ENCODE results near the gene TSPAN19.
"Not testable (repeated sequence)": the region's sequence is repeated elsewhere in the genome, so short reads cannot be mapped to it uniquely, and the experiment has no call there.

Gene TSPAN19

DNA sequence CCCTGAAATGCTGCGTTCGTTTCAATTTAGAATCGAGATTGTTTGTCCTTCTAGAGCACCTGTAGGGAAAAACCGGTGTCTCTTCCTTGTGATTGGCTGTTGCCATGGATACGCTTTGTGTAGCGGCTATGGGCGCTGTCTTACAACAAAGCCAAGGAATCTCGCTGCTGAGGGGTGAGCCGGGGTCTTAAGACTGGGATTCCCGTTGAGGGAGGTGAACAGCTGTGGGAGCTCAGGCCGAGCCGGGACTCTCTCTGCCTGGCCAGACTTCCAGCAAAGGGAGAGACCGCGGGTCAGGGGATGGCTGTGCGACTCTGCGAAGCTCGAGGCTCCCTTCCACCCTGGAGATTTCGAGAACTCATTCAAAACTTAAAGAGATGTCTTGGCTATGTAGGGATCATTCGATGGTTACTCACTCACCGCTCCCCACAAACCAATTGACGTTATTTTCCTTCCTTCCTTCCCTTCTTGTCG is at the start of gene TSPAN19, which contains the start of gene LRRIQ1:
TSPAN19 (minus strand) TSS at position 44 of the 474 bp plus-strand sequence. CDS start 6,331 bp downstream, outside the sequence.
LRRIQ1 (plus strand) TSS at position 118 of the 474 bp plus-strand sequence. CDS start 1,826 bp downstream, outside the sequence.
- peak; percentile 3 for DNase-seq (ENCODE audit: low spot score)

GRCh38 chr12:85085066-85085465 is 49.0 kb upstream of the TSPAN19 start:
- no peak for DNase-seq (ENCODE audit: low spot score)

- peak; percentile 14 for DNase-seq (ENCODE audit: low spot score)
Observed at GRCh38 chr12:85076688-85077430, 40.8 kb upstream of the TSPAN19 start.

- DNase-seq (ENCODE audit: low spot score): no peak
Observed at GRCh38 chr12:85072826-85073225, 36.7 kb upstream of the TSPAN19 start.

GRCh38 chr12:85065837-85066482 is 29.9 kb upstream of the TSPAN19 start:
- DNase-seq (ENCODE audit: low spot score): no peak

DNA sequence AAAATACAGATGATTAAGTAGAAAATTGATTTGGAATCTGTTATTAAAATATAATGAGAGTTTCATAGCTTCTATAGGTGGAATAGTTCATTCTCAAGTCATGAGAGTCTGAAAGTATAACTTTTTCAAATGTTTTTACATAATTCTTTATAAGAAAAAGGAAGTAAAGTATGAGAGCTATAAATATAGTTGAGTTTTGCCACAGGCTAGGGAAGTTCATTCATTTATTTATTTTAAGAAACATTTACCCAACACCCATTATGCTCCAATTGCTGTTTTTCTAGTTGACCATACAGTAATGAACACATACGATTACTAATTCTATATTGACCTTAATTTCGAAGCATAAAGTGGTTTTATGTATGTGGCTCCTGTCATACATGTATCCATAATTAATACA is 24.8 kb upstream of the TSPAN19 start:
- no peak for DNase-seq (ENCODE audit: low spot score)

DNA sequence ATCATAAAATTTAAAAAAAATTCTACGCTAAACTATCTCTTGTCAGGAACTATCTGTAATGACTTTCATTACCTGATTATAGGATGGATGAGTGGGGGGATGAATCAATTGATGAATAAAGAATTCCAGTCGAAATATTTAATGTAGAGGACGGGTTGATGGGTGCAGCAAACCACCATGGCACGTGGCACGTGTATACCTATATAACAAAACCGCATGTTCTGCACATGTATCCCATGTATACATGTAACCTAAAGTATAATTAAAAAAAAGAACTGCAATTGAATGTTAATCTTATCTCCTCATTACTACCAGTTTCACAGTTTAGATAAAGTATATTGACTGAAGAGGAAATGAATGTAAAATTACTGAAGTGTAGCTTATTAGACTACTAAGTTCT is 23.5 kb upstream of the TSPAN19 start:
- no peak for DNase-seq (ENCODE audit: low spot score)

DNA sequence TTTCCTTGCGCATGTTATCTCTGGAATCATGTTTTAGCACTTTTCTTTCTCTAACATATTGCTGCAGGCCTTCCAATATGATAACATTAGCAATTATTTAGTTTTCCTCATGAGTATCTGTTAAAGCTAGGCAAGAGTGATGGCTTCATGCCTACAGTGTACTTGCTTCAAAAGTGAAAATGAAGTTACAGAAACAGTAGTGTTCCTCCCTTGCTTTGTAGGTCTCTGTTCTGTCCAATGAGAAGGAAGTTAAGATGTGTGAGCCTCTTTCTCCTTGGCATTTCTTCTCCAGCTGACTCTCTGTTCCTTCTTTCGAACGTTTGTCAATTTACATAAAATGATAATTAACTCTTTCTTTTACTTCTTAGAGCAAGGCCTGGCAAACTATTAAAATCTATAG is 22.3 kb upstream of the TSPAN19 start:
- no peak for DNase-seq (ENCODE audit: low spot score)

DNA sequence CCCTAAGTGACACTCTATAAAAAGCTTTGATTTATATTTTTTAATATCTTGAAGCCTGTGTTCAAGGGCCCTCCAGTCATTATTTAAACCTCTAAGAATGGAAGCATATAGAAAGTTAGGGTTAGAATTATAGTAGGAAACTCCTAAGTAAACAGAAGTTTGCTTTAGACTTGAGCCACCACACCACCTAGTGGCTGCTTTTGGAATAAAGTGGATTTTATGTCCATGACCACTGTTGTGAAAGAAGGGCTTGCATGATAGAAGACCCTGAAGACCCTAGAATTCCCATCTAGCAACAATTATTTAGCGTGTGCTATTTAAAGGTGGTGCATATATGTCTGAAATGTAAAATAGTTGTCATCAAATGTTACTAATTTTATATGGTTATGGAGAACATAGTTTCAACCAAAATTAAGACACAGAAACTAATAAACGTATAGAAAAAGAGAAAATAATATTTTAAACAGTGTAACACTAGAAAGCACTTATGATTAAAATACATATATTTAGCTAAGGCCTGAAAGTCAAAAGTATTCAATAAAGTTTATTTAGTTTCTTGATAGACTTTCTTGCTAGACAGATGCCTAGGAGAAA is 21.4 kb upstream of the TSPAN19 start:
- DNase-seq (ENCODE audit: low spot score): peak; percentile 5

- no peak for DNase-seq (ENCODE audit: low spot score)
Observed at GRCh38 chr12:85043829-85044228, 7.8 kb upstream of the TSPAN19 start.

GRCh38 chr12:85041395-85041794 is 5.3 kb upstream of the TSPAN19 start:
- no peak for DNase-seq (ENCODE audit: low spot score)

- DNase-seq (ENCODE audit: low spot score): no peak
Observed at GRCh38 chr12:85036733-85037132, 656 bp upstream of the TSPAN19 start.

- peak; percentile 4 for DNase-seq (ENCODE audit: low spot score)
Observed at GRCh38 chr12:85029456-85029855, 6.6 kb downstream of the TSPAN19 start.

DNA sequence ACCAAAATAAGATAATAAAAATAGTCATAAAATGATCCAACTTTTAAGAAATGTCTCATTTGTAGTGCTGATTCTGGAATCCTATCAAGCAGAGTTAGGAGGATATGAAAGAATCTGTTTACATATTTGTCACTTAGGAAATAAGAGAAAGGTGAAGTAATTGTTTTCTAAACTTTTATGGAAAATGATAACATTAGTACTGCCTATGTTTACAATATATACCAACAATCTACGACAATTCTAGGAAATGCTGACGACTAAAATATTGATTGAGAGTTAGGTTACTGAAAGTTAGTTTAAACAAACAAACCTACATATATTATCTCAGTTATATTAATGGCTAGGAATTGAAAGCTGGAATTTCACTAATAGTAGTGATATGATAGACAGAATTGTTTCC is 18.0 kb downstream of the TSPAN19 start:
- no peak for DNase-seq (ENCODE audit: low spot score)

- no peak for DNase-seq (ENCODE audit: low spot score)
Observed at GRCh38 chr12:85017618-85018017, 18.5 kb downstream of the TSPAN19 start.

DNA sequence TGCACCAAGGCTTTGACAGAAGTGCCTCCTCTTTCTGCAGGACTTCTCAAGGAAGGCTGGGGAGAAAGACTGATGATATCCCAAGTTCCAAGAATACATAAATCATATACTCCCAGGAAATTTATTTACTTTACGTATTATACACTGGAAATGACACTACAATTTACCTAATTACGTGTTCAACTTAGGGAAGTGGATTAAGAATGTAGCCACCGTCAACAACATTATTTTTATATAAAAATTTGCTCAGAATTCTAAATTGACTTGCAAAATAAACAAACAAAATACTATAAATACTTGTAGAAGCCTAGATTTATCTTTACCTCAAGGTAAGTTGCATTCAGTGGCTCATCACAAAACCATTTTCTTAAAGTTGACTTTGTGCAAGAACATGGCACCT is 18.9 kb downstream of the TSPAN19 start:
- no peak for DNase-seq (ENCODE audit: low spot score)

DNA sequence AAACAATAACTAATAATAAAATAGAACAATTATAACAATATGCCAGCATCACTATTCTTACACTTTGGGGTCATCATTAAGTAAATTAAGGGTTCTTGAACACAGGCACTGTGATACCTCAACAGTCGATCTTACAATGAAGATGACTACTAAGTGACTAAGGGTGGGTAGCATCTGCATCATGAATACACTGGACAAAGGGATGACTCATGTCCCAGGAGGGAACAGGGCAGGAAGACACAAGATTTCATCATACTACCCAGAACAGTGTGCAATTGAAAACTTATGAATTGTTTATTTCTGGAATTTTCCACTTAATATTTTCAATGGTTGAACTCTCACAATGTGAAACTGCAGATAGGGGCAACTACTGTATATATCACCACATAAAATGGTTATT is 19.7 kb downstream of the TSPAN19 start:
- peak; percentile 21 for DNase-seq (ENCODE audit: low spot score)

GRCh38 chr12:85007836-85008235 is 28.2 kb downstream of the TSPAN19 start:
- no peak for DNase-seq (ENCODE audit: low spot score)

DNA sequence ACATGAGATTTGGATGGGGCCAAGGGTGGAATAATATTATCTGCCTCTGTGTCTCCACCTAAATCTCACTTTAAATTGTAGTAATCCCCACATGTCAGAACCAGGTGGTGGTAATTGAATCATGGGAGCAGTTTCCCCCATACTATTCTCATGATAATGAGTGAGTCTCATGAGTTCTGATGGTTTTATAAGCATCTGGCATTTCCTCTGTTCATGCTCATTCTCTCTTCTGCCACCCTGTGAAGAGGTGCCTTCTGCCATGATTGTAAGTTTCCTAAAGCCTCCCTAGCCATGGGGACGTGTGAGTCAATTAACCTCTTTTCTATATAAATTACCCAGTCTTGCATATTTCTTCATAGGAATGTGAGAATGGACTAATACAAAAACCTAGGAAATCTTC is 29.9 kb downstream of the TSPAN19 start:
- no peak for DNase-seq (ENCODE audit: low spot score)

DNA sequence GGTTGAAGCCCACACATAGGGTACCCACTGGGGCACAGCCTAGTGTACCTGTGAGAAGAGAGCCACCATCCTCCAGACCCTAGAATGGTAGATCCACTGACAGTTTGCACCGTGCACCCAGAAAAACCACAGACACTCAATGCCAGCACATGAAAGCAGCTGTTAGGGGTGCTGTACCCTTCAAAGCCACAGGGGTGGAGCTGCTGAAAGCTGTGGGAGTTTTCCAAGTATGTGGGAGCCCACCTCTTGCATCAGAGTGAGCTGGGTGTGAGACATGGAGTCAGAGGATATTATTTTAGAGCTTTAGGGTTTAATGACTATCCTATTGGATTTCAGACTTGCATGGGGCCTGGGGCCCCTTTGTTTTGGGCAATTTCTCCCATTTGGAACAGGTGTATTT is 30.5 kb downstream of the TSPAN19 start:
- DNase-seq (ENCODE audit: low spot score): no peak

GRCh38 chr12:85005047-85005446 is 31.0 kb downstream of the TSPAN19 start:
- not testable (repeated sequence) for DNase-seq (ENCODE audit: low spot score)

DNA sequence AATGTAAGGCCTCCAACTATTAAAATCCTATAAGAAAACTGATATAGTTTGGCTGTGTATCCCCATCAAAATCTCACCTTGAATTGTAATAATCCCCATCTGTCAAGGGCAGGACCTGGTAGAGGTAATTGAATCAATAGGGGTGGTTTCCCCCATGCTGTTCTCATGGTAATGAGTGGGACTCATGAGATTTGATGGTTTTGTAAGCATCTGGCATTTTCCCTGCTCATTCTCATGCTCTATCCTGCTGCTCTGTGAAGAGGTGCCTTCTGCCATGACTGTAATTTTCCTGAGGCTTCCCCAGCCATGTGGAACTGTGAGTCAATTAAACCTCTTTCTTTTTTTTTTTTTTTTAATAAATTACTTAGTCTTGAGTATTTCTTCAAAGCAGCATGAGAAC is 31.9 kb downstream of the TSPAN19 start:
- DNase-seq (ENCODE audit: low spot score): no peak

DNA sequence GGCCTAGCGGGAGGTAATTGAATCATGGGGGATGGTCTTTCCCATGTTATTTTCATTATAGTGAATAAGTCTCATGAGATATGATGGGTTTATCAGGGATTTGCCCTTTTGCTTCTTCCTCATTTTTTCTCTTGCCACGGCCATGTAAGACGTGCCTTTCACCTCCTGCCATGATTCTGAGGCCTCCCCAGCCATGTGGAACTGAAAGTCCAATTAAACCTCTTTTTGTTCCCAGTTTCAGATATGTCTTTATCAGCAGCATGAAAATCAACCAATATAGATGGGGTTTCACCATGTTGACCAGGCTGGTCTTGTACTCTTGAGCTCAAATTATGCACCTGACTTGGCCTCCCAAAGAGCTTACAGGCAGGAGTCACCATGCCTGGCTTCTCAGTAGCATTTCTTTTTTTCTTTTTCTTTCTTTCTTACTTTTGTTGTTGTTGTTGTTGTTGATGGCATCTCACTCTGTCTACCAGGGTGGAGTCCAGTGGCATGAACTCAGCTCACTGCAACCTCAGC is 33.2 kb downstream of the TSPAN19 start:
- DNase-seq (ENCODE audit: low spot score): no peak
